ENCODE results near the gene NF1.

DNA sequence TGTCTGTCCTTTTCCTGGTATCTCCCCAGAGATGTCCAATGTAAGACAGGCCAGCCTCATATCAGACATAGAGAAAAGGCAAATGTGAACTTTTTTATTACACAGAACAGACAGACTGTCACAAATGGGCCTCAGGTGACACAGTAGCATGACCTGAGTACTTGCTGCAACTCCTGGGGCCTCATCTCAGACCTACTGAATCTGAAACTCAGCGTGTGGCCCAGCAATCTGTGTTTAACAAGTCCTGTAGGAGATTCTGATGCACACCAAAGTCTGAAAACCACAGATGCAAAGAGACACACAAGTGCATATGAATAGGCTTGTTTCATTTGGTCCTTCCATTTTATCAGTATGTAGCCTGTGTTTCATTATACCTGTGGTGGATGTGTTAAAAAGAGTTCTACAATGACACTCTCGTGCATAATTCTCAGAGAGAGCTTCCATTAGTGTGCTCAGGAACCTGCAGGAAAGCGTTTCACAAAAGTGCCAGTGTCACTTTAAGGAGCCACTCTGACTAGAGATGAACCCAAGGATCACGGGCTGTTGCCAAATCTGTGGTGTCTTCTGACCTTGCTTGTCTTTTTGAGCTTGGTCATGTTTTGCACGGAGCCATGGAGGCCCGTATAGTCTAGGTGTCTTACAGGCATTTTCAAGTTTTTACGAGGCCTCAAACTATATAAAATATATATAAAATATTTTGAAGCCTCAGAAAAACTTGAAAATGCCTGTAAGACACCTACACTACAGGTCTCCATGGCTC lies 33.8 kb upstream of the NF1 start:
- TF ChIP-seq CTCF (IDR thresholded peaks at IDR 0.05) (no peak), POLR2A (IDR thresholded peaks at IDR 0.05) (no peak)

Data from prostate gland (tissue), 2 donors.